C4-2B (cell line): Measurements from ENCODE around the gene PTPRD.

Experiments used
- H3K27ac ChIP-seq: fragments of 450-650 bp; 2 replicates; pipeline ENCODE4 v1.5.1; 2017
- CTCF ChIP-seq: fragments of 450-650 bp; conservative IDR thresholded peaks from 2 replicates; pipeline ENCODE4 v1.5.1; 2017; ENCODE audit warnings: mild to moderate bottlenecking
- ZFX ChIP-seq: fragments of 450-650 bp; IDR thresholded peaks from 2 replicates; pipeline ENCODE4 v1.6.1; 2017

Gene PTPRD

GRCh38 chr9:9874270-9874669, 738.5 kb downstream of the PTPRD start:
- no peak overlapping the region for H3K27ac ChIP-seq
- TF ChIP-seq CTCF (no peak), ZFX (no peak)

GRCh38 chr9:9862235-9862810, 750.5 kb downstream of the PTPRD start:
- no peak for TF ChIP-seq ZFX
- TF ChIP-seq CTCF = no peak
- H3K27ac ChIP-seq = no peak overlapping the region

GRCh38 chr9:9855177-9856078, 757.4 kb downstream of the PTPRD start:
- TF ChIP-seq CTCF (no peak), ZFX (no peak)
- H3K27ac ChIP-seq = no peak overlapping the region

GRCh38 chr9:9847750-9848149, 765.1 kb downstream of the PTPRD start:
- no peak overlapping the region for H3K27ac ChIP-seq
- no peak for TF ChIP-seq ZFX
- TF ChIP-seq CTCF = no peak

- TF ChIP-seq CTCF (no peak), ZFX (no peak)
- no peak overlapping the region for H3K27ac ChIP-seq
Measured at GRCh38 chr9:9846557-9846956, 766.2 kb downstream of the PTPRD start.

GRCh38 chr9:9820436-9820835, 792.4 kb downstream of the PTPRD start:
- no peak for TF ChIP-seq CTCF
- TF ChIP-seq ZFX = no peak

GRCh38 chr9:9819886-9820285, 792.9 kb downstream of the PTPRD start:
- H3K27ac ChIP-seq = no peak overlapping the region
- TF ChIP-seq ZFX = no peak
- no peak for TF ChIP-seq CTCF

More at GRCh38 chr9:9820436-9820835, 792.4 kb downstream of the PTPRD start:
- no peak overlapping the region for H3K27ac ChIP-seq
